Natural killer cell (primary cell): ENCODE results near the gene AMN. TPM values are rescaled to one million over a fixed set of nuclear protein-coding genes. Genes with fewer than 3 reads are reported as not detected.

Experiments used
- ATAC-seq, 3 donors: fragments of 150-1000 bp in 2 of 3; fragments of 200-7000 bp in 1 of 3; cut with Tn5 transposase; 1 replicate in 1 of 3; 2 replicates in 2 of 3; pipeline ENCODE4 v1.10.0; 2021; ENCODE audit warnings: mild to moderate bottlenecking in 2 of 3, moderate library complexity in 2 of 3
- DNase-seq, 2 donors: peaks; one replicate each; pipeline versions ENCODE4 v3.0.0 to v3.0.0-alpha.2; 2013 to 2021; ENCODE audit warnings: mixed read lengths in 1 of 2
- H3K27ac ChIP-seq: one replicate; pipeline ENCODE4 v1.5.1; 2013; ENCODE audit warnings: mild to moderate bottlenecking, low read length
- H3K27me3 ChIP-seq: one replicate; pipeline ENCODE4 v1.6.1; 2013; ENCODE audit warnings: low read length; ENCODE audit not compliant: control insufficient read depth, insufficient read depth
- H3K36me3 ChIP-seq: one replicate; pipeline ENCODE4 v1.6.1; 2013; ENCODE audit warnings: low read length; ENCODE audit not compliant: control insufficient read depth, insufficient read depth
- H3K4me1 ChIP-seq: one replicate; pipeline ENCODE4 v1.6.1; 2013; ENCODE audit warnings: low read length; ENCODE audit not compliant: control insufficient read depth, insufficient read depth
- H3K4me3 ChIP-seq: one replicate; pipeline ENCODE4 v1.5.1; 2013; ENCODE audit warnings: low read length
- H3K9me3 ChIP-seq: one replicate; pipeline ENCODE4 v1.6.1; 2013; ENCODE audit warnings: low read length; ENCODE audit not compliant: control insufficient read depth, insufficient read depth
- H3K27ac Mint-ChIP-seq, 2 donors: one replicate each; pipeline ENCODE4 v1.8.0; 2022; ENCODE audit warnings: mild to moderate bottlenecking in 2 of 2, mixed read lengths in 2 of 2, moderate library complexity in 1 of 2
- H3K27me3 Mint-ChIP-seq, 2 donors: one replicate each; pipeline ENCODE4 v1.8.0; 2022; ENCODE audit warnings: low read depth in 2 of 2, mixed read lengths in 2 of 2
- H3K36me3 Mint-ChIP-seq: one replicate; pipeline ENCODE4 v1.8.0; 2022; ENCODE audit warnings: mixed read lengths
- H3K4me1 Mint-ChIP-seq, 2 donors: one replicate each; pipeline ENCODE4 v1.8.0; 2022; ENCODE audit warnings: mixed read lengths in 2 of 2
- H3K4me3 Mint-ChIP-seq: one replicate; pipeline ENCODE4 v1.8.0; 2022; ENCODE audit warnings: mild to moderate bottlenecking, moderate library complexity, mixed read lengths
- H3K9me3 Mint-ChIP-seq, 2 donors: one replicate each; pipeline ENCODE4 v1.8.0; 2022; ENCODE audit warnings: mixed read lengths in 2 of 2
- CTCF ChIP-seq: fragments of 200-600 bp; IDR thresholded peaks from one replicate; pipeline ENCODE4 v1.8.0; 2022; ENCODE audit warnings: antibody characterized with exemption
- WGBS: methylation state at CpG from one replicate; pipeline ENCODE4 v1.1.7; 2013; ENCODE audit warnings: missing lambda C conversion rate; ENCODE audit not compliant: insufficient coverage; 5-methylcytosine and 5-hydroxymethylcytosine counted together
- intact Hi-C: fragments of 100-400 bp; cut with micrococcal nuclease; formaldehyde crosslinking; loops from one replicate; pipeline ENCODE4 v1.14.2; 2022
- total RNA-seq, 4 donors: library from RNA; stranded (reverse); fragments of 120-200 nt in 1 of 4; gene quantifications; one replicate each; pipeline versions ENCODE4 v1.2.3 to v1.2.4, GENCODE V29; 2013 to 2022

AMN gene
- total RNA-seq, 3 donors from 2014 or later (not counting 1 experiment from before 2014, with no cell fraction given): 0.24 to 2.4 (median 2.0) TPM

GRCh38 chr14:102954081-102954789, 31.8 kb downstream of the AMN start:
- Histone ChIP-seq H3K4me3 (no peak overlapping the region), H3K9me3 (no peaks in the 10 kb centered on the region), H3K4me1 (peaks cover 8% of the 10 kb centered on the region), H3K36me3 (no peaks in the 10 kb centered on the region), H3K27ac (no peak overlapping the region), H3K27me3 (no peaks in the 10 kb centered on the region)
- intact Hi-C loops: no loop called here
- Mint-ChIP-seq H3K4me1 (peaks cover 4% of the 10 kb centered on the region in 2 donors), H3K36me3 (no peaks in the 10 kb centered on the region), H3K4me3 (no peak overlapping the region), H3K27me3 (no peaks in the 10 kb centered on the region), H3K27ac (no peak overlapping the region), H3K9me3 (no peaks in the 10 kb centered on the region)
- 94% methylated on average over 18 of the region's 18 CpGs for WGBS
- no peak for TF ChIP-seq CTCF
- no peak for DNase-seq
- ATAC-seq: no peak

- Histone ChIP-seq H3K4me3 (no peak overlapping the region), H3K4me1 (no peaks in the 10 kb centered on the region), H3K36me3 (no peaks in the 10 kb centered on the region), H3K27ac (no peak overlapping the region), H3K27me3 (no peaks in the 10 kb centered on the region), H3K9me3 (no peaks in the 10 kb centered on the region)
- Mint-ChIP-seq H3K27ac (no peak overlapping the region), H3K36me3 (no peaks in the 10 kb centered on the region), H3K9me3 (no peaks in the 10 kb centered on the region), H3K4me3 (no peak overlapping the region), H3K4me1 (no peaks in the 10 kb centered on the region), H3K27me3 (no peaks in the 10 kb centered on the region)
- intact Hi-C loops: no loop called here
- 90% methylated on average over 7 of the region's 8 CpGs for WGBS
- no peak for TF ChIP-seq CTCF
- DNase-seq: no peak
- no peak for ATAC-seq
Observed at GRCh38 chr14:102955636-102956408, 33.4 kb downstream of the AMN start.

- DNase-seq: no peak
- H3K9me3 Mint-ChIP-seq: no peaks in the 10 kb centered on the region
- H3K4me3 Mint-ChIP-seq: no peak overlapping the region
- no peaks in the 10 kb centered on the region for H3K4me1 Mint-ChIP-seq
- intact Hi-C loops: no loop called here
- no peaks in the 10 kb centered on the region for H3K4me1 ChIP-seq
- no peaks in the 10 kb centered on the region for H3K27me3 ChIP-seq
- no peak overlapping the region for H3K4me3 ChIP-seq
- no peak overlapping the region for H3K27ac Mint-ChIP-seq
- H3K27me3 Mint-ChIP-seq: no peaks in the 10 kb centered on the region
- no peaks in the 10 kb centered on the region for H3K36me3 ChIP-seq
- no peak for ATAC-seq
- no peaks in the 10 kb centered on the region for H3K36me3 Mint-ChIP-seq
- no peaks in the 10 kb centered on the region for H3K9me3 ChIP-seq
- H3K27ac ChIP-seq: no peak overlapping the region
- no peak for TF ChIP-seq CTCF
- 96% methylated on average over 10 of the region's 10 CpGs for WGBS
Observed at GRCh38 chr14:102957222-102957621, 34.8 kb downstream of the AMN start.
